ENCODE data around the gene OVCH1. TPM values are rescaled to one million over a fixed set of nuclear protein-coding genes. Genes with fewer than 3 reads are reported as not detected.

Gene OVCH1
- total RNA-seq, 2 experiments from 2014 or later: not detected

DNA sequence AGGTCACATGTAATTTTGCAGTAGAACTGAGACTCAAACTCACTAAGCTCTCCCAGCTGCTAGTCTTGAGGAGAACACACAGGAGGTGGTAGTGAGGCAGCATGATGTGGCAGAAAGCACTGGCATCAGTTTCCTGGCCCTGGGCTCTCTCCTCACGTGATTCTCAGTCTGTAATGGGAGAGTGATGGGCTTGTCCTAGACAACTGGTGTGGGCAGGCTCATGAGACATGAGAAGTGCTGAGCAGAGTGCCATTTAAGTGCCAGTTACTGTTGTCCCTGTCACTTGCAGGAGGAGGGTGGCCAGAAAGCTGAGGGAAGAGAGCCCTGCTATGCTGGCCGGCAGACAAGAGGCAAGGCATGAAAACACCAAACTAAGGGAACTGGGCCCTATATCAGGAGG is 48.5 kb upstream of the OVCH1 start:
- Histone ChIP-seq H3K4me2 (ENCODE audit: low read length) (no peak overlapping the region), H3K9me2 (ENCODE audit: insufficient read depth, low read length) (no peaks in the 10 kb centered on the region), H3K36me3 (ENCODE audit: insufficient read depth, low read length) (no peaks in the 10 kb centered on the region), H3K4me3 (ENCODE audit: low read depth, low read length, poor library complexity, severe bottlenecking) (no peak overlapping the region), H3K27ac (ENCODE audit: low read depth, low read length, poor library complexity, severe bottlenecking) (no peak overlapping the region), H3K79me2 (ENCODE audit: insufficient read depth, low read depth, low read length) (no peaks in the 10 kb centered on the region), H2AFZ (ENCODE audit: low read length) (no peak overlapping the region), H3K9me3 (ENCODE audit: low read length) (no peaks in the 10 kb centered on the region), H3K4me1 (ENCODE audit: insufficient read depth, low read length, poor library complexity, severe bottlenecking) (no peaks in the 10 kb centered on the region), H4K20me1 (ENCODE audit: insufficient read depth, low read length) (no peaks in the 10 kb centered on the region)
- ChIA-PET CTCF (ENCODE audit: unreplicated experiment) (no interaction called here), POLR2A (interaction anchor here (0.7 kb wide), 1 partner anchor 55 kb away, joined by 3 read pairs; no protein-coding TSS in a partner anchor)
- no TSS peak for BruUV-seq (replicated peaks)
- intact Hi-C loops (cut with micrococcal nuclease; ENCODE audit: unreplicated experiment): no loop called here
- TF ChIP-seq, protein P1, sequence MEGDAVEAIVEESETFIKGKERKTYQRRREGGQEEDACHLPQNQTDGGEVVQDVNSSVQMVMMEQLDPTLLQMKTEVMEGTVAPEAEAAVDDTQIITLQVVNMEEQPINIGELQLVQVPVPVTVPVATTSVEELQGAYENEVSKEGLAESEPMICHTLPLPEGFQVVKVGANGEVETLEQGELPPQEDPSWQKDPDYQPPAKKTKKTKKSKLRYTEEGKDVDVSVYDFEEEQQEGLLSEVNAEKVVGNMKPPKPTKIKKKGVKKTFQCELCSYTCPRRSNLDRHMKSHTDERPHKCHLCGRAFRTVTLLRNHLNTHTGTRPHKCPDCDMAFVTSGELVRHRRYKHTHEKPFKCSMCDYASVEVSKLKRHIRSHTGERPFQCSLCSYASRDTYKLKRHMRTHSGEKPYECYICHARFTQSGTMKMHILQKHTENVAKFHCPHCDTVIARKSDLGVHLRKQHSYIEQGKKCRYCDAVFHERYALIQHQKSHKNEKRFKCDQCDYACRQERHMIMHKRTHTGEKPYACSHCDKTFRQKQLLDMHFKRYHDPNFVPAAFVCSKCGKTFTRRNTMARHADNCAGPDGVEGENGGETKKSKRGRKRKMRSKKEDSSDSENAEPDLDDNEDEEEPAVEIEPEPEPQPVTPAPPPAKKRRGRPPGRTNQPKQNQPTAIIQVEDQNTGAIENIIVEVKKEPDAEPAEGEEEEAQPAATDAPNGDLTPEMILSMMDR (conservative IDR thresholded peaks at IDR 0.05; ENCODE audit: low read length): no peak
- no peak for TF ChIP-seq EZH2phosphoT487 (IDR thresholded peaks at IDR 0.05; ENCODE audit: borderline replicate concordance, low read depth, low read length)
- DNase-seq (ENCODE audit: low spot score): no peak

DNA sequence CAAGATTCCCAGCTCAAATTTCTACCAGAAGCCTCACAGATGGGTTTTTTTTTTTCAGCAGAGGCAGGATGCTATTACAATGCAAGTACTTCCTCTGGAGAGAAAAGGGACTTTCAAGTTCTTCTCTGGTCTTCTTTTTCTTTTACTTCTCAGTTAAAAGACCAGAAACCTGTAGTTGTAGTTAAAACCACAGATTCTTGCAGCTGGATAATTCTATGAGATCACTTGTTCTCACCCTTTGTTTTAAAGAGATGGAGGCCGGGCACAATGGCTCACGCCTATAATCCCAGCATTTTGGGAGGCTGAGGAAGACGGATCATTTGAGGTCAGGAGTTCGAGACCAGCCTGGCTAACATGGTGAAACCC is 47.6 kb upstream of the OVCH1 start:
- Histone ChIP-seq H3K36me3 (ENCODE audit: insufficient read depth, low read length) (no peaks in the 10 kb centered on the region), H3K9me3 (ENCODE audit: low read length) (no peaks in the 10 kb centered on the region), H3K9me2 (ENCODE audit: insufficient read depth, low read length) (no peaks in the 10 kb centered on the region), H3K4me2 (ENCODE audit: low read length) (no peak overlapping the region), H2AFZ (ENCODE audit: low read length) (no peak overlapping the region), H3K27ac (ENCODE audit: low read depth, low read length, poor library complexity, severe bottlenecking) (no peak overlapping the region), H4K20me1 (ENCODE audit: insufficient read depth, low read length) (no peaks in the 10 kb centered on the region), H3K4me3 (ENCODE audit: low read depth, low read length, poor library complexity, severe bottlenecking) (no peak overlapping the region), H3K79me2 (ENCODE audit: insufficient read depth, low read depth, low read length) (no peaks in the 10 kb centered on the region), H3K4me1 (ENCODE audit: insufficient read depth, low read length, poor library complexity, severe bottlenecking) (no peaks in the 10 kb centered on the region)
- TF ChIP-seq, protein P1 (conservative IDR thresholded peaks at IDR 0.05; ENCODE audit: low read length): no peak
- TF ChIP-seq EZH2phosphoT487 (IDR thresholded peaks at IDR 0.05; ENCODE audit: borderline replicate concordance, low read depth, low read length): no peak
- BruUV-seq (replicated peaks): no TSS peak
- ChIA-PET CTCF (ENCODE audit: unreplicated experiment) (no interaction called here), POLR2A (interaction anchor here (0.6 kb wide), 2 partner anchors 22 to 1242 kb away, joined by 3 to 4 read pairs; no protein-coding TSS in a partner anchor)
- DNase-seq (ENCODE audit: low spot score): no peak
- intact Hi-C loops (cut with micrococcal nuclease; ENCODE audit: unreplicated experiment): no loop called here

DNA sequence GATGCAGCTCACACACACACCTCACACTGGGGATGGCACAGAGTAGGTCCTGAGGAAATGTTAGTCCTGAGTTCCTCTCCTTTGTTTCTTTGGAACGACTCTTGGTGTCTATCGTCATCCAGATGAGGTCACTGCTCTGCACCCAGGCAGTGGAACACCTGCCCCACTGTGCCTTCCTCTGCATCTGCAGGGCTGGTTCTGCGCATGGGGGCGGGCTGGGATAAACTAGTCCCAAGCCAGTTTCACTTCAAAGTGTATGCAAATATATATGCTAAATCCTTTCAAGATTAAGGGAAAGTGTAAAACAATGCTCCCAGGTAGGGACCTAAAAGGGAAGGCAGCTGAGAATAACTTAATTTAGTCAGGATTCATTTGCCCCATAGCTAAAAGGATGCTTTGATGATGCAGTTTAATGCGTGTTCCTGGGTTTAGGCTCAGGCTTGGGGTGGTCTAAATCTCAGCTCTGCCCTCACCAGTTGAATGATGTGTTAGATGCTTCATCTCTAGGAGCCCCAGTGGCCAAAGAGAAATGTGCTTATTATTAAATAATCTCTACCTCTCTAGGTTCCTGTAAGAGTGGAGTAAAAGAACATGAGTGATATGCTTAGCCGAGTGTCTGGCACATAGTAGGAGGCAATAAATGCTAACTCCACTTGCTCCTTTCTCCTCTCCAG is 47.1 kb upstream of the OVCH1 start:
- Histone ChIP-seq H3K4me3 (ENCODE audit: low read depth, low read length, poor library complexity, severe bottlenecking) (no peak overlapping the region), H3K4me2 (ENCODE audit: low read length) (no peak overlapping the region), H3K9me3 (ENCODE audit: low read length) (no peaks in the 10 kb centered on the region), H3K4me1 (ENCODE audit: insufficient read depth, low read length, poor library complexity, severe bottlenecking) (no peaks in the 10 kb centered on the region), H4K20me1 (ENCODE audit: insufficient read depth, low read length) (no peaks in the 10 kb centered on the region), H3K9me2 (ENCODE audit: insufficient read depth, low read length) (no peaks in the 10 kb centered on the region), H3K79me2 (ENCODE audit: insufficient read depth, low read depth, low read length) (no peaks in the 10 kb centered on the region), H3K27ac (ENCODE audit: low read depth, low read length, poor library complexity, severe bottlenecking) (no peak overlapping the region), H3K36me3 (ENCODE audit: insufficient read depth, low read length) (no peaks in the 10 kb centered on the region), H2AFZ (ENCODE audit: low read length) (no peak overlapping the region)
- TF ChIP-seq, protein P1 (conservative IDR thresholded peaks at IDR 0.05; ENCODE audit: low read length): no peak
- TF ChIP-seq EZH2phosphoT487 (IDR thresholded peaks at IDR 0.05; ENCODE audit: borderline replicate concordance, low read depth, low read length): no peak
- no TSS peak for BruUV-seq (replicated peaks)
- ChIA-PET CTCF (ENCODE audit: unreplicated experiment) (no interaction called here), POLR2A (interaction anchor here (0.6 kb wide), 1 partner anchor 1243 kb away, joined by 3 read pairs; no protein-coding TSS in a partner anchor)
- intact Hi-C loops (cut with micrococcal nuclease; ENCODE audit: unreplicated experiment): no loop called here
- DNase-seq (ENCODE audit: low spot score): no peak
